HEK293T (cell line): ENCODE data around the gene RENBP.

Experiments
- CTBP1 ChIP-seq: fragments of 450-650 bp; IDR thresholded peaks from 2 replicates; pipeline ENCODE4 v1.6.1; 2016; ENCODE audit warnings: borderline replicate concordance
- FOXA1 ChIP-seq: fragments of 450-650 bp; IDR thresholded peaks from 2 replicates; pipeline ENCODE4 v1.6.1; 2016; ENCODE audit warnings: mild to moderate bottlenecking
- FOXM1 ChIP-seq: fragments of 450-650 bp; IDR thresholded peaks from 2 replicates; pipeline ENCODE4 v1.6.1; 2017; ENCODE audit warnings: mild to moderate bottlenecking, borderline replicate concordance
- HDGF ChIP-seq: fragments of 450-650 bp; IDR thresholded peaks from 2 replicates; pipeline ENCODE4 v1.6.1; 2017; ENCODE audit warnings: antibody characterized with exemption, borderline replicate concordance
- SP1 ChIP-seq: fragments of 450-650 bp; IDR thresholded peaks from 2 replicates; pipeline ENCODE4 v1.6.1; 2017
- SUZ12 ChIP-seq: fragments of 450-650 bp; IDR thresholded peaks from 2 replicates; pipeline ENCODE4 v1.6.1; 2016; ENCODE audit warnings: mild to moderate bottlenecking
- ZNF384 ChIP-seq: fragments of 450-650 bp; IDR thresholded peaks from 2 replicates; pipeline ENCODE4 v1.6.1; 2016

GRCh38 chrX:153966841-153967535 lies 22.5 kb upstream of the RENBP start:
- TF ChIP-seq FOXA1 (no peak), SP1 (no peak), SUZ12 (no peak), CTBP1 (no peak), ZNF384 (no peak), HDGF (no peak), FOXM1 (no peak)
